NCI-H128 (cell line): Measurements from ENCODE around the gene GJA5.
"Not testable (repeated sequence)": the region's sequence is repeated elsewhere in the genome, so short reads cannot be mapped to it uniquely, and the experiment has no call there.

Experiments used
- DNase-seq: peaks from one replicate; lab custom pipeline; 2025; ENCODE audit not compliant: unreplicated experiment; lab: John Stamatoyannopoulos, UW

The GJA5 gene

DNA sequence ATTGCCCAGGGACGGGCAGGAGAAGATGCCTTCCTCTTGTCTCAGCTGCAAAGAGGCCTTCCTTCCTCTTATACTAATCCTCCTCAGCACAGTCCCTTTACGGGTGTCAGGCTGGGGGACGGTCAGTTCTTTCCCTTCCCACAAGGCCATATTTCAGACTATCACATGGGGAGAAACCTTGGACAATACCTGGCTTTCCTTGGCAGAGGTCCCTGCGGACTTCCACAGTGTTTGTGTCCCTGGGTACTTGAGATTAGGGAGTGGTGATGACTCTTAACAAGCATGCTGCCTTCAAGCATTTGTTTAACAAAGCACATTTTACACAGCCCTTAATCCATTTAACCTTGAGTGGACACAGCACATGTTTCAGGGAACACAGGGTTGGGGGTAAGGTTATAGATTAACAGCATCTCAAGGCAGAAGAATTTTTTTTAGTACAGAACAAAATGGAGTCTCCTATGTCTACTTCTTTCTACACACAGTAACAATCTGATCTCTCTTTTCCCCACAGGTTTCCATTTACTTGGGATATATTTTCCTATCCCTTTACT lies 26.0 kb downstream of the GJA5 start:
- DNase-seq, result not testable (repeated sequence)

DNA sequence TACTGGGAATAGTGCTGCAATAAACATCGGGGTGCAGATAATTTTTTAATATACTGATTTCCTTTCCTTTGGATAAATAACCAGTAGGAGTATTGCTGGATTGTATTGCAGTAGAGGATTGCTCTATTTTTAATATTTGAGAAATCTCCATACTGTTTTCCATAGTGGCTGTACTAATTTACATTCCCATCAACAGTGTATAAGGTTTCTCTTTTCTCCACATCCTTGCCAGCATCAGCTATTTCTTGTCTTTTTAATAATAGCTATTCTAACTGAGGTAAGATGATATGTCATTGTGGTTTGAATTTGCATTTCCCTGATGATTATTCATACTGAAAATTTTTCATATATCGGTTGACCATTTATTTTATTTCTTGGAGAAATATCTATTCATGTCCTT lies 31.1 kb downstream of the GJA5 start:
- no peak for DNase-seq

DNA sequence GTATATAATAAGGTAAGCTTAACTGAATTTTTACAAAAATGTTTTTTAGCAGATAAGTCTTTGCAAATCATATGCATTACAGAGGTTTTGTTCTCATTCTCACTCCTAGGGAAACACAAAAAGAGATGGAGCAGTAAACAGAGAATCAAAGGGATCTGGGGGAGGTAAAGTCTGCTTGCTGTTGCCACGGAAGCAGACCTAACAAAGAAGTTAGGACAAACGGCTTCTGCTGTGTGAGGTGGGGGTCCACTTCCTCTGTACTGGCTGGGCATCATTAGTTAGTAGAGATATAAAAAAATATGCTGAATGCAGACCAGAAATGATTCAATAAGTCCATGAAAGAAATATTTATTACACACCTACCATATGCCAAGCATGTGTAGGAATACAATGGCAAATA lies 34.2 kb downstream of the GJA5 start:
- no peak for DNase-seq

DNA sequence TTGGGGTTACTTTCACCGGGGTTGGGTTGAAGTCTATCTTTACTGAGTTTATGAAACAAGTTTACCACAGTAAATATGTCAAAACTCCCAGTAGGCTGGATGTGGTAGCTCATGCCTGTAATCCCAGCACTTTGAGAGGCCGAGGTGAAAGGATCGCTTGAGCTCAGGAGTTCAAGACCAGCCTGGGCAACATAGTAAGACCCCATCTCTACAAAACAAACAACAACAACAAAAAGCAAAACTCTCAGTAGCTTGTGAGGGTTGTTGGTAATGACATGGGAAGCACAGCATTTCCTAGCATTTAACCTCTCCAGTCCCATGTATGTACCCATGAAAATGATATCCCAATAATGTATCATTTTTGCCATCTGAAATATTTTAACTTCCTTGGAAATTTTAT lies 34.7 kb downstream of the GJA5 start:
- DNase-seq, result no peak

DNA sequence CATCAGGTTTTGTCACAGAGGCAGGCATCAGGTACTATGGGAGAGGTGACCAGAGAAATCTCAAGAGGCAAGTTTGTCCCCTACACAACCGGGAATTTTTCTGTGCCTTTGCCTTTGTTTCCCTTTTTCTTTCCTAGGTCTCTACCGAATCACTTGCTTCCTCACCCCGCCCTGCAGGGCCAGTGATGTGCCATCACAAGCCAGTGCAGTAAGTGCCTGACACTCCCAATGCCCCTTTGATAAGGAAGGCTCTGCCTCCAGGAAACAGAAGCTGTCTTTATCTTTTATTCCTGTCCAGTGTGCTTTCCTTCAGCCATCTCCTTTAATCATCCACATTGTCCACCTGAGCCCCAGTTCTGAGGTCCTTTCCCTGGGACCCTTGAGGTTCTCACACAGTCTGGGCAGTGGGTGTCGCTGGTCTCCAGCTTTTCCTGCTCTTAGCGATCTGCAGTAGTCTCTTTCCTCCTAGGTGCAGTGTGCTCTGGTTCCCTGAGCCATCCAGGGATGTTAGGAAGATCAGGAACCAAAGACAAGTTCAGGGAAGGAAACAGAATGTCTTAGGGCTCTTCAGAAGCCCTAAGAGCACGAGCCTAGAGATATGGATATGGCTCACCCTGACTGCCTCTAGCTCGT lies 36.6 kb downstream of the GJA5 start:
- no peak for DNase-seq

DNA sequence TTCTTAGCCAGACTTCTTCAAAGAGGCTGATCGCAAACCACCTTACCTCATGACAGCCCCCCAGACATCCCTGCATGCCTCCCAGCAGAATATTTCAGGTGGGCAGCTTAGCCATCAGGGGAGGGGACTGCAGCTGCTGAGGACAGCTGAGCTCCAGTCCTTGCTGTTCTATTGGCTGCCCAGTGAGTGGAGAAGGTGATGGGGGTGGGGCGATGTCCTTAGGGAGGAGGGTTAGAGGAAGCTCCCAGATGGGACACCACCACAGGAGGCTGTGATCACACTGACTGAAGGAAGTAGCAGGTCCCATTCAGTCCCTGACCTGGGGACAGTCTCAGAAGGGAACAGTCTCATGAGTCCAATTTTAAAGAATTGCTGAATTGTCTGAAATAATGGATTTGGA lies 38.3 kb downstream of the GJA5 start:
- no peak for DNase-seq

DNA sequence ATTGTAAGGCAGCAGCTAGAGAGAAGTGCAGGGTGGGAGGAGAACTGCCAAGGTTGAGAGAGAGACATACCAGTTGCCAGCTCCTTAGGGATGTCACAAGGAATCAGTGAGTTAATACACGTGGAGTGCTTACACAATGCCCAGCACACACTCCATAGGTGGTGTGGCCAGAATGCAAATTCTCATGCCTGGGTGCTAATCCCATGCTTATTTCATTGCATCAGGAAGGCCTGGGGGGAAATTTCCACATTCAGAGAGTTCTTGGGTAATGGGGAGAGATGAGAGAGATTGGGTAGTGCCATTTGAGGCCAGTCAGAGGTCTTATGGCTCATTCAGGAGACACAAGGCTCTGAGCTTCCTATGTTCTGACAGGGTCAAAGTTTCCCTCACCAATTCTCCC lies 38.7 kb downstream of the GJA5 start:
- no peak for DNase-seq

DNA sequence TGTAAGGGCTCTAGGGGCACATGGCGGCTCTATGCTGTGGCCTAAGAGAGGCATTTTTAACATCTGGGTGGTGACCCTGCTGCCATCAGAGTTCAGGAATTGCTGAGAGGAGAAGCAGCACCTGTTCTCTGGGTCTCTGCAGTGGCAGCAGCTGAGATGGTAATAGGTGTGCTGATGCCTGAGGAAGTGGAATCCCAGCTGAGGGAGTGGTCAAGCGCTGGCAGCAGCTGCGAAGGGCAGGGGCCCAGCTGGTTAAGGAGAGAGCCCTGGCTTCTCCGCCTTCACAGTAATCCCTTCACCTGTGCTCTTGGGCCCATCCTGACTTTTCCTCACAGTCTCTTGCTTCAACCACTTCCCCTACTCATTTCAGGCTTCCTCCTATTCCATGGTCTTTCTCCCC lies 39.8 kb downstream of the GJA5 start:
- no peak for DNase-seq

DNA sequence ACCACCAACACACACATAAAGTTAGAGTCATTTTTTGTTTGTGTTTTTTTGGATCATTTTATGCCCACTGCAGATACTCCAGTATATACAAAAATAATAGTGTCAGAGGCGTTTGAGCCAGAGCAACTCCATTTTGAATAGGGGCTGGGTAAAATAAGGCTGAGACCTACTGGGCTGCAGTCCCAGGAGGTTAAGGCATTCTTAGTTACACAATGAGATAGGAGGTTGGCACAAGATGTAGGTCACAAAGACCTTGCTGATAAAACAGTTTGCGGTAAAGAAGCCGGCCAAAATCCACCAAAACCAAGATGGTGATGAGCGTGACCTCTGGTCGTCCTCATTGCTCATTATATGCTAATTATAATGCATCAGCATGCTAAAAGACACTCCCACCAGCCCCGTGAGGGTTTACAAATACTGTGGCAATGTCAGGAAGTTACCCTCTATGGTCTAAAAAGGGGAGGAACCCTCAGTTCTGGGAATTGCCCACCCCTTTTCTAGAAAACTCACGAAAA lies 40.6 kb downstream of the GJA5 start:
- no peak for DNase-seq

DNA sequence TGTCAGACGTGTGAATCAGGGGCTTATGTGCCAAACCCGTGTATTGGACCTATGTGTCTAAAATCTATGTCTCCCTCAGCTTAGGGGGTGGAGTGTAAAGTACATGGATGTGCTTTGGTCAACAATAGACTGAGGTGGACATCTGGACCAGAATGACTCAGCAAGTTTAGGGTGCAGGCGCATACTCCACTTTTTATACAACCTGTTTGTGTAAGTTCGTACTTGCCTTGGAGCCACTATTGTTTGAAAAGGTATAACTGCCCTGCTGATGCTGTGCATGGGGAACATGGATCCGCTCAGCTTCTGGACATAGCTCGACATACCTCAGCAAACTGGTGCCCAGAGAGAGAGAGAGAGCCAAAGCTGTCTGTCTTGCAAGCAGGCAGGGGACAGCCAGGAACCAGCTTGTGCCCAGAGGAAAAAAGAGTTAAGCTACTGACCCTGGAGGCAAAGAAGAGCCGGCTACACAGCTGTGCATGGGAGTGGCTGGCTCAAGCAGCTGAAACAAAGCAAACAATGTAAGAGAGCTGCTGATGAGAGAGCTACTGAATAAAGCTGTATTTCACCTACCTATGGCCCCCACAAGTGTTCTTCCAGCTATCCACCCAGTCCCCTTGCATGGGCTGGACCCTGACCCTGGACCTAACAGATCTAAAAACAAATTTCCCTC lies 41.2 kb downstream of the GJA5 start:
- DNase-seq, result no peak

DNA sequence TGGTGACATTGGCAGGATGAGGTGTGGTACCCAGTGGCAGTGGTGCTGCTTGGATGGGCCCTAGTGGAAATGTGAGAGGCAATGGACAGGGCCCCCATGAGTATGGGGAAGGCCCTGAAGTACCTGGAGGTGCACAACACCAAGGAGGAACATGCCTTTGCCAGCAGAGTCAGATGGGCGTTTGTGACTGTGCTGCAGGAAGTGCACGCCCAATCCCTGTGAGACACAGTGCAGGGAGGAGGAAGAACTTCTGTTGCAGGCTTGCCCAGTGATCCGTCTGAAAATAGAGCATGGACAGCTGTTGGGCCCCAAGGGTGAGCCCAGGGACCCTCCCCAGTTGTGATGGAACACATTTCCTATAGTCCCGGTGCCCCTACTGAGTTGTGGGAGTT lies 42.7 kb downstream of the GJA5 start:
- no peak for DNase-seq

DNA sequence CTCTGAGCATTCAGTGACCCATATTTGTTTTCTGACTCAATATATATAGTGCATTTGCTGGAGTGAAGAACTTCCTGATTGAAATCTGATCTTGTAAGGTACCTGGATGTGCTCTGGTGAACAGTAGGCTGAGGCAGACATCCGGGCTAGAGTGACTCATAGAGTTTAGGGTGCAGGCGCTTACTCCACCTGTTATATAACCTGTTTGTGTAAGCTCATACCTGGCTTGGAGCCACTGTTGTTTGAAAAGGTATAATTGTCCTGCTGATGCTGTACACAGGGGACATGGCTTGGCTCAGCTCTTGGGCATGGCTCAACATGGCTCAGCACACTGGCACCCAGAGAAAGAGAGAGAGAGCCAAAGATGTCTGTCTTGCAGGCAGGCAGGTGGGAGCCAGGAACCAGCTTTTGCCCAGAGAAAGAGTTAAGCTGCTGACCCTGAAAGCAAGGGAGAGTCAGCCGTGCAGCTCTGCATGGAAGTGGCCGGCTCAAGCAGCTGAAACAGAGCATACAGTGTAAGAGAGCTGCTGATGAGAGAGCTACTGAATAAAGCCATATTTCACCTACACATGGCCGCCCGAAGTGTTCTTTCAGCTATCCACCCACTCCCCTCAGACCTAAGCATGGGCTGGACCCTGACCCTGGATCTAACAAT lies 43.2 kb downstream of the GJA5 start:
- peak; percentile 47 for DNase-seq

DNA sequence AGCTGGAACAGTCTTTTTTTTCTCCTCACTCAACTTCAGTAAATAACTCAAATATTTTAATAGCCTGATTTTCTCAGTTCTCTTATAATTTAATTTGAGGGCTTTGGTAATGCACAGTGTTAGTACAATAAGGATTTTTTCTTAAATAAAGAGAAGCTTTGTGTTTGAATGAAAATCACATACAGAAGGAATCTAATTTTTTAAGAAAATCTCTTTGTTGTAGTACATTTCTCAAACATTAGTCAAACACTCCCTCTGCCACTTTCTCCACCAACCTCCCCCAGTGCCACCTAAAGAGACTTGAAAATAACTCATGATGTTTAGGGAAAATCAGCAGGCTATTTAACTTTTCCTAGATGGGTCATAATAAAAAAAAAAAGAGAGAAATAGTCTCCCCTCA lies 47.8 kb downstream of the GJA5 start:
- DNase-seq, result no peak
